ENCODE data around the gene PRRG2. TPM values are rescaled to one million over a fixed set of nuclear protein-coding genes. Genes with fewer than 3 reads are reported as not detected.

The PRRG2 gene
- polyA plus RNA-seq, 1 donor (not counting 4 experiments of a cell fraction or from before 2014, with no cell fraction given) = 5.3 TPM

DNA sequence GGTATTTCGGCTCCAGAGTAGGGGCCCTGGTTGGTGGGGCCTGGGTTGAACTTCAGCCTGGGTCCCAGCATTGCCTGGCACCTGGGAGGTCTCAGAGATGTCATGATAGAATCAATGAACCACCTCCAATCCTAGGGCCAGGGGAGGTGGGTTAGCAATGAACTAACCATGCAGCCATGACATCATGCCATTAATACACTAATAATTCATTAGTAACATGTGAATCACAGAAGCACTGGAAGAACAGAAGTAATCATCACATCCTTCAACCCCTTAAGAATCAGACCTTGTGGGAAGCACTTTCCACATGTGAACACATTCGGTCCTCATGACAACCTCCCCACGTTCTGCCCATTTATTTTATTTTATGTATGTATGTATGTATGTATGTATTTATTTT lies 7.7 kb upstream of the PRRG2 start:
- no peak for TF ChIP-seq EZH2 (IDR thresholded peaks at IDR 0.05; ENCODE audit: low read length)
- TF ChIP-seq, protein P1, sequence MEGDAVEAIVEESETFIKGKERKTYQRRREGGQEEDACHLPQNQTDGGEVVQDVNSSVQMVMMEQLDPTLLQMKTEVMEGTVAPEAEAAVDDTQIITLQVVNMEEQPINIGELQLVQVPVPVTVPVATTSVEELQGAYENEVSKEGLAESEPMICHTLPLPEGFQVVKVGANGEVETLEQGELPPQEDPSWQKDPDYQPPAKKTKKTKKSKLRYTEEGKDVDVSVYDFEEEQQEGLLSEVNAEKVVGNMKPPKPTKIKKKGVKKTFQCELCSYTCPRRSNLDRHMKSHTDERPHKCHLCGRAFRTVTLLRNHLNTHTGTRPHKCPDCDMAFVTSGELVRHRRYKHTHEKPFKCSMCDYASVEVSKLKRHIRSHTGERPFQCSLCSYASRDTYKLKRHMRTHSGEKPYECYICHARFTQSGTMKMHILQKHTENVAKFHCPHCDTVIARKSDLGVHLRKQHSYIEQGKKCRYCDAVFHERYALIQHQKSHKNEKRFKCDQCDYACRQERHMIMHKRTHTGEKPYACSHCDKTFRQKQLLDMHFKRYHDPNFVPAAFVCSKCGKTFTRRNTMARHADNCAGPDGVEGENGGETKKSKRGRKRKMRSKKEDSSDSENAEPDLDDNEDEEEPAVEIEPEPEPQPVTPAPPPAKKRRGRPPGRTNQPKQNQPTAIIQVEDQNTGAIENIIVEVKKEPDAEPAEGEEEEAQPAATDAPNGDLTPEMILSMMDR (optimal IDR thresholded peaks at IDR 0.05 in 1 of 3, IDR thresholded peaks at IDR 0.05 in 1 of 3, conservative IDR thresholded peaks at IDR 0.05 in 1 of 3; ENCODE audit: extremely low read depth in 1 of 3, insufficient read depth in 2 of 3, low read length in 3 of 3) = no peak
- DNase-seq (ENCODE audit: low read depth, low spot score) (no peak), FAIRE-seq (no peak)
- Histone ChIP-seq H3K79me2 (ENCODE audit: control insufficient read depth, insufficient read depth, low read length) (peaks cover 34% of the 10 kb centered on the region), H3K4me1 (ENCODE audit: control insufficient read depth, extremely low read depth, insufficient read depth, low read length) (peaks cover 5% of the 10 kb centered on the region), H3K4me2 (ENCODE audit: control insufficient read depth, extremely low read depth, insufficient read depth, low read depth, low read length) (no peak overlapping the region), H3K27ac (ENCODE audit: control insufficient read depth, insufficient read depth, low read length) (no peak overlapping the region), H3K9me1 (ENCODE audit: control insufficient read depth, extremely low read depth, insufficient read depth, low read length) (no peaks in the 10 kb centered on the region), H3K4me3 (ENCODE audit: control insufficient read depth in 2 of 3, extremely low read depth in 1 of 3, insufficient read depth in 2 of 3, low read depth in 1 of 3, low read length in 3 of 3) (no peak overlapping the region), H3K9ac (ENCODE audit: control insufficient read depth, extremely low read depth, insufficient read depth, low read length) (no peak overlapping the region), H4K20me1 (ENCODE audit: control insufficient read depth, extremely low read depth, insufficient read depth, low read length) (no peaks in the 10 kb centered on the region), H3K9me3 (ENCODE audit: control insufficient read depth, low read depth, low read length) (no peaks in the 10 kb centered on the region), H3K36me3 (ENCODE audit: control insufficient read depth in 2 of 2, extremely low read depth in 1 of 2, insufficient read depth in 2 of 2, low read length in 2 of 2) (peaks cover 6 to 7% of the 10 kb centered on the region in 2 experiments), H2AFZ (ENCODE audit: control insufficient read depth, low read length) (no peak overlapping the region), H3K27me3 (ENCODE audit: control insufficient read depth, extremely low read depth, insufficient read depth, low read length) (no peaks in the 10 kb centered on the region)
- dilution Hi-C loops (cut with MboI; ENCODE audit: extremely low pct_ligation_motif_present, low sequenced_read_pairs) = no loop called here

DNA sequence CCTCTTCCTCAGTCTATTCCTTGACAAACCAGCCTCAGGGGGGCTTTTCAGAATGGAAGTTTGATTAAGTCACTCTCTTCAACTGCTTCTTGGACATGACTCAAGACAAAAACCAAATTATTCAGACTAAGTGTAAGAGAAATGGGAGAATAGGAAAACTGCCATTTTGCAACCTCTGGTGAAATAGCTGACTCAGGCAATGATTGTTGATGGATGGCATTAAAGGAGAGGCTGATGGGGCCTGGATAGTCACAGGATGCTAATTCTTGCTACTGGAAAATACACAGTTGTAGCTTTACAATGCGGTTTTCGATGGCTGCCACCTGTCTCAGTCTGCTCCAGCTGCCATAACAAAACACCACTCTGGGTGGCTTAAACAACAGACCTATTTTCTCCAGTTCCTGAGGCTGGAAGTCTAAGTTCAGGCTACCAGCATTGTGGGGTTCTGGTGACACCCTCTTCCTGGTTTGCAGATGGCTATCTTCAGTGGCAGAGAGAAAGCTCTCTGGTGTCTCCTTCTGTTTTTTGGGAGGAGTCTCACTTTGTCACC lies 6.8 kb upstream of the PRRG2 start:
- H3K9ac ChIP-seq (ENCODE audit: control insufficient read depth, extremely low read depth, insufficient read depth, low read length) = no peak overlapping the region
- no peak overlapping the region for H2AFZ ChIP-seq (ENCODE audit: control insufficient read depth, low read length)
- no peak overlapping the region for H3K4me2 ChIP-seq (ENCODE audit: control insufficient read depth, extremely low read depth, insufficient read depth, low read depth, low read length)
- no peaks in the 10 kb centered on the region for H3K9me3 ChIP-seq (ENCODE audit: control insufficient read depth, low read depth, low read length)
- DNase-seq (ENCODE audit: low read depth, low spot score) = no peak
- H3K79me2 ChIP-seq (ENCODE audit: control insufficient read depth, insufficient read depth, low read length) = peaks cover 39% of the 10 kb centered on the region
- FAIRE-seq = no peak
- dilution Hi-C loops (cut with MboI; ENCODE audit: extremely low pct_ligation_motif_present, low sequenced_read_pairs) = no loop called here
- no peaks in the 10 kb centered on the region for H4K20me1 ChIP-seq (ENCODE audit: control insufficient read depth, extremely low read depth, insufficient read depth, low read length)
- TF ChIP-seq, protein P1 (optimal IDR thresholded peaks at IDR 0.05 in 1 of 3, IDR thresholded peaks at IDR 0.05 in 1 of 3, conservative IDR thresholded peaks at IDR 0.05 in 1 of 3; ENCODE audit: extremely low read depth in 1 of 3, insufficient read depth in 2 of 3, low read length in 3 of 3) = no peak
- no peak for TF ChIP-seq EZH2 (IDR thresholded peaks at IDR 0.05; ENCODE audit: low read length)
- peaks cover 10% of the 10 kb centered on the region for H3K4me1 ChIP-seq (ENCODE audit: control insufficient read depth, extremely low read depth, insufficient read depth, low read length)
- H3K4me3 ChIP-seq (ENCODE audit: control insufficient read depth in 2 of 3, extremely low read depth in 1 of 3, insufficient read depth in 2 of 3, low read depth in 1 of 3, low read length in 3 of 3) = no peak overlapping the region
- H3K27me3 ChIP-seq (ENCODE audit: control insufficient read depth, extremely low read depth, insufficient read depth, low read length) = no peaks in the 10 kb centered on the region
- H3K36me3 ChIP-seq (ENCODE audit: control insufficient read depth in 2 of 2, extremely low read depth in 1 of 2, insufficient read depth in 2 of 2, low read length in 2 of 2) = peaks cover 6 to 7% of the 10 kb centered on the region in 2 experiments
- H3K27ac ChIP-seq (ENCODE audit: control insufficient read depth, insufficient read depth, low read length) = no peak overlapping the region
- no peaks in the 10 kb centered on the region for H3K9me1 ChIP-seq (ENCODE audit: control insufficient read depth, extremely low read depth, insufficient read depth, low read length)

Measured in keratinocyte (primary cell).